Pancreas (tissue), 10 donors: Measurements from ENCODE around the gene SENP7. TPM values are rescaled to one million over a fixed set of nuclear protein-coding genes. Genes with fewer than 3 reads are reported as not detected.

Source experiments
- ATAC-seq, 4 donors: fragments of 200-7000 bp; cut with Tn5 transposase; one replicate each; pipeline versions ENCODE4 v1.8.0 to v1.9.1; 2020; ENCODE audit warnings: mild to moderate bottlenecking in 4 of 4, moderate library complexity in 4 of 4
- DNase-seq, 6 donors: peaks; one replicate each; pipeline ENCODE4 v3.0.0-alpha.2; 2020
- FAIRE-seq: peaks from 2 replicates; lab custom pipeline; 2012; peaks lifted over from hg19 to GRCh38; lab: Jason Lieb, UNC
- H3K27ac ChIP-seq, 4 donors: fragments of 200-600 bp; sonication (generic); 1 replicate in 3 of 4; 2 replicates in 1 of 4; pipeline versions ENCODE4 v1.5.0 to v1.8.0; 2020
- H3K27me3 ChIP-seq, 4 donors: fragments of 200-600 bp; one replicate each; pipeline ENCODE4 v1.8.0; 2021
- H3K36me3 ChIP-seq, 3 donors: fragments of 200-600 bp; sonication (generic) in 1 of 3; one replicate each; pipeline versions ENCODE4 v1.5.0 to v1.8.0; 2020 to 2021
- H3K4me1 ChIP-seq, 3 donors: fragments of 200-600 bp; one replicate each; pipeline ENCODE4 v1.8.0; 2021
- H3K4me3 ChIP-seq, 4 donors: fragments of 200-600 bp; sonication (generic) in 2 of 4; one replicate each; pipeline versions ENCODE4 v1.5.0 to v1.8.0; 2020 to 2021
- H3K9me3 ChIP-seq, 4 donors: fragments of 200-600 bp; one replicate each; pipeline ENCODE4 v1.8.0; 2021
- WGBS, 2 donors: extraction: QIAGEN DNeasy Blood & Tissue Kit; methylation state at CpG; one replicate each; pipeline ENCODE4 v1.1.7; 2013; 5-methylcytosine and 5-hydroxymethylcytosine counted together
- intact Hi-C, 3 donors: fragments of 100-400 bp; cut with DNase I; formaldehyde crosslinking; loops; one replicate each; pipeline versions ENCODE4 v1.11.1 to v1.14.2; 2022
- polyA plus RNA-seq, 2 donors: library from polyadenylated mRNA; stranded (reverse); fragments of 200-250 nt; gene quantifications; one replicate each; pipeline ENCODE4 v1.2.3, GENCODE V29; 2013
- total RNA-seq, 6 donors: library from RNA; stranded (reverse); fragmentation: NEBNext Ultra II Directional in 4 of 6; extraction: Animal tissue kit (Norgen Biotek cat#: 25700) in 4 of 6; gene quantifications; one replicate each; pipeline versions ENCODE4 v1.2.1 to v1.2.4, GENCODE V29; 2021 to 2023
- TF ChIP-seq, protein P1 (sequence below), 4 donors: fragments of 200-600 bp; sonication (generic) in 3 of 4; IDR thresholded peaks; one replicate each; pipeline versions ENCODE4 v1.5.0 to v1.8.0; 2021; ENCODE audit warnings: antibody characterized with exemption in 4 of 4
- donor health status: healthy with polysubstance abuse.
- donor health status: DM: no; HTN: no; CAD: no; lungs with moderate emphysema.
- donor health status: DM: no; HTN: no; CAD: no.
- donor health status: control.
- donor health status: control.
- donor health status: Bipolar disorder and iron deficiency.
- donor health status: DM: yes; HTN: yes; CAD: no.
- donor health status: DM: no; HTN: no; CAD: no.
- donor health status: DM: no; HTN: no; CAD: no.
- donor health status: DM: yes; HTN: yes; CAD: no.

Gene SENP7
- total and polyA plus RNA-seq, 8 donors = 5.7 to 13.7 (median 8.6) TPM

DNA sequence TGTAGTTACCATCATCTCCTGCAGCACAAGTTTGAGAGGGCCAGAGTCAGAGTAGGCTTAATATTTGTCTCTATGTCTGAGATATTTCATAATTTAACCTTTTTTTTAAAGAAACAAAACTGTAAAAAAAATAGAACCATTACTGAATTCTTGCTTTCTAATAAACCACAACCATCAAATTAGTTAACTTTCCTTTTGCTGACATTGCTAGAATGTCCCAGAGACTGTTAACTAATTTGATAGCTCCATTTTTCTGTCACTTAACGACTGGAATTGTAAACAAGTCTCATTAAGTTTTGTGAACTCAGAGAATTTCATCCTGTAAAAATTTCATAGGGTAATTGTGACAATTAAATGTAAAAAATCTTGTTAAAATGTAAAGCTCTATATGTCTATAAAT is 228.3 kb downstream of the SENP7 start:
- intact Hi-C loops = no loop called here
- FAIRE-seq = no peak
- no peak for ATAC-seq
- DNase-seq = no peak
- no peak overlapping the region for H3K27ac ChIP-seq
- TF ChIP-seq, protein P1, sequence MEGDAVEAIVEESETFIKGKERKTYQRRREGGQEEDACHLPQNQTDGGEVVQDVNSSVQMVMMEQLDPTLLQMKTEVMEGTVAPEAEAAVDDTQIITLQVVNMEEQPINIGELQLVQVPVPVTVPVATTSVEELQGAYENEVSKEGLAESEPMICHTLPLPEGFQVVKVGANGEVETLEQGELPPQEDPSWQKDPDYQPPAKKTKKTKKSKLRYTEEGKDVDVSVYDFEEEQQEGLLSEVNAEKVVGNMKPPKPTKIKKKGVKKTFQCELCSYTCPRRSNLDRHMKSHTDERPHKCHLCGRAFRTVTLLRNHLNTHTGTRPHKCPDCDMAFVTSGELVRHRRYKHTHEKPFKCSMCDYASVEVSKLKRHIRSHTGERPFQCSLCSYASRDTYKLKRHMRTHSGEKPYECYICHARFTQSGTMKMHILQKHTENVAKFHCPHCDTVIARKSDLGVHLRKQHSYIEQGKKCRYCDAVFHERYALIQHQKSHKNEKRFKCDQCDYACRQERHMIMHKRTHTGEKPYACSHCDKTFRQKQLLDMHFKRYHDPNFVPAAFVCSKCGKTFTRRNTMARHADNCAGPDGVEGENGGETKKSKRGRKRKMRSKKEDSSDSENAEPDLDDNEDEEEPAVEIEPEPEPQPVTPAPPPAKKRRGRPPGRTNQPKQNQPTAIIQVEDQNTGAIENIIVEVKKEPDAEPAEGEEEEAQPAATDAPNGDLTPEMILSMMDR (IDR thresholded peaks at IDR 0.05) = no peak
- no peaks in the 10 kb centered on the region for H3K9me3 ChIP-seq
- no peak overlapping the region for H3K4me3 ChIP-seq
- H3K27me3 ChIP-seq = no peaks in the 10 kb centered on the region
- H3K4me1 ChIP-seq = no peaks in the 10 kb centered on the region
- H3K36me3 ChIP-seq = no peaks in the 10 kb centered on the region
- 48 to 49% methylated on average over 1 of the region's 1 CpG for WGBS, 2 donors

DNA sequence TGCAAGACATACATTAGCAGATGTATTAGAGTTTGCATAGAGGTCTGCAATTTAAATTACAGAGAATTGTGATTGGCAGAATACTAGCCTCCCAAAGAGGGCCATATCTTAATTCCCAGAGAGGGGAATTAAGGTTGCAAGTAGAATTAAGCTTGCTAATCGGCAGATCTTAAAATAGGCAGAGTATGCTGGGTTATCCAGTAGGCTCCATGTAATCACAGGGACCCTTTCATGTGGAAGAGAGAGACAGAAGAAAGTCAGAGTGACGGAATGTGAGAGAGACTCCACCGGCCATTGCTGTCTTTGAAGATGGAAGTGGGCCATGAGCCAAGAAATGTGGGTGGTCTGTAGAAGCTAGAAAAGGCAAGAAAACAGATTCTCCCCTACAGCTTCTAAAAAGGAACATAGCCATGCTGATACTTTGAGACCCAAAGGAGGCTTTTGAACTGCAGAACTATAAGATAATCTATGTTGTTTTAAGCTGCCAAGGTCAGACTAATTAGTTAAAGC is 231.4 kb downstream of the SENP7 start:
- WGBS, 2 donors = 72 to 82% methylated on average over 3 of the region's 3 CpGs
- H3K4me3 ChIP-seq = no peak overlapping the region
- DNase-seq = no peak
- H3K27me3 ChIP-seq = no peaks in the 10 kb centered on the region
- no peak for ATAC-seq
- no peaks in the 10 kb centered on the region for H3K4me1 ChIP-seq
- TF ChIP-seq, protein P1 (IDR thresholded peaks at IDR 0.05) = no peak
- intact Hi-C loops = no loop called here
- no peaks in the 10 kb centered on the region for H3K36me3 ChIP-seq
- H3K27ac ChIP-seq = no peak overlapping the region
- H3K9me3 ChIP-seq = no peaks in the 10 kb centered on the region
- FAIRE-seq = no peak

DNA sequence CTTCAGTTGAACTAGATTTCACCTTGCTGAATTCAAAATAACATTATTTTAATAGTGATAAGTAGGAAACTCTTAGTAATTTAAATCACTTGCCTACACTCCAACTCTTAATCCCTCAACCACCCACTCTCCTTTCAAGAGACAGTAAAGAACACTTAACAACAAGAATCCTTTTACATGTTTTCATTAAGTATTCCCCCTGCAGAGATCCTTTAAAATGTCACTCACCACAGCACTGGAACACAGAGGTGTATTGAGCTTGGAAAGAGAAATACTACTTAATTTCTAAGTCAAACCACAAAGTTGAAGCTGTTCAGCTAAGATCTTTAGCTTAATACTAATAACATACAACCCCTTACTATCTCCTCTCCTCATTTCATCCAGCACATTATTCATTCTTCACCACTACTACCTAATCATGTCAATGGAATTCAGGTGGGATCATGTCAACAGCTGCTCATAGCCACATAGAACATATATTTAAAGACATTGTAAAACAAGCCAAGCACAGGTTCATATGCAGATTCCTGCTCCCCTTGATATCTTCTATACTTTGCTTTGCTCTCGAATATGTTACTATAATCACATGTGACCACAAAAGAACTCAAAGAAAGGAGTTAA is 233.1 kb downstream of the SENP7 start:
- intact Hi-C loops = no loop called here
- H3K27ac ChIP-seq = no peak overlapping the region
- H3K27me3 ChIP-seq = no peaks in the 10 kb centered on the region
- TF ChIP-seq, protein P1 (IDR thresholded peaks at IDR 0.05) = no peak
- 63 to 86% methylated on average over 1 of the region's 1 CpG for WGBS, 2 donors
- ATAC-seq (no peak), FAIRE-seq (no peak), DNase-seq (no peak)
- H3K4me3 ChIP-seq = no peak overlapping the region
- H3K9me3 ChIP-seq = no peaks in the 10 kb centered on the region
- no peaks in the 10 kb centered on the region for H3K36me3 ChIP-seq
- no peaks in the 10 kb centered on the region for H3K4me1 ChIP-seq

DNA sequence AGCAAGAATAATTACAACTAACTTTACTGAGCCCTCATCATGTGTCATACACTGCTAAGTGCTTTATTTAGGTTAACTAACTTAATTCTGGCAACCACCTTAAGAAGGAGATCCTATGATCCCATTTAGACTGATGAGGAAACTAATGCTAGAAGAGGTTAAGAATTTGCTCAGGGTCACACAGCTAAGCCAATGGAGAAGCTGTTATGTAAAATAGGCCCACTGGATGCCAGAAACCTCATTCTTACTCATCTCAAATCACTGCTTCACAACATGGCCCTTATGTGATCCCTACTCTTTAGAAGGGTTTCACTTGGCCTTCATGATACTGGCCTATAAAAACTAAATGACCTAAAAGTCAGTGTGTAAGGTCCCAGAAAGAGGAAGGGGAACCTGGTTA is 233.8 kb downstream of the SENP7 start:
- H3K4me1 ChIP-seq = no peaks in the 10 kb centered on the region
- no peak for ATAC-seq
- TF ChIP-seq, protein P1 (IDR thresholded peaks at IDR 0.05) = no peak
- H3K4me3 ChIP-seq = no peak overlapping the region
- no peaks in the 10 kb centered on the region for H3K36me3 ChIP-seq
- no peak overlapping the region for H3K27ac ChIP-seq
- H3K9me3 ChIP-seq = no peaks in the 10 kb centered on the region
- no peak for DNase-seq
- intact Hi-C loops = no loop called here
- FAIRE-seq = no peak
- H3K27me3 ChIP-seq = no peaks in the 10 kb centered on the region

DNA sequence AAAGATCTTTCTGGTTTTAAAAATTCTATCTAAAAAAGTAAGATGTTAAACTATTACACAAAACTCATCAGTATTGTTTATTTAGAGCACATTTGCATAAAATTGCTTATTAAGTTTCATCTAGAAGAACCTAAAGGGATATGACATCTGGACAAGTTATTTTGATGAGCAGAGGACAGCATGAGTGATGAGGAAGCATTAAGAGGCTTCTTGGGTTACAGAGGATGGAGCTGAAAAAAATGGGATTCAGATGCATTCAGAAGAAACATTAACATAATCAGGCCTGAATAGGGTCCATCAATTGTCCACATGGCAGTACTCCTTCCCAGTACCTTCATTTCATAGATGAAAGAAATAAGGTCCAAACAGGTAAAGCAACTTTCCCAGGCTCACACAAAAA is 234.3 kb downstream of the SENP7 start:
- ATAC-seq (no peak), FAIRE-seq (no peak), DNase-seq (no peak)
- Histone ChIP-seq H3K27ac (no peak overlapping the region), H3K36me3 (no peaks in the 10 kb centered on the region), H3K4me3 (no peak overlapping the region), H3K27me3 (no peaks in the 10 kb centered on the region), H3K4me1 (no peaks in the 10 kb centered on the region), H3K9me3 (no peaks in the 10 kb centered on the region)
- intact Hi-C loops = no loop called here
- TF ChIP-seq, protein P1 (IDR thresholded peaks at IDR 0.05) = no peak
